IMR-90 (cell line): ENCODE results near the gene TMEM170A. TPM values are rescaled to one million over a fixed set of nuclear protein-coding genes. Genes with fewer than 3 reads are reported as not detected.
A peak's percentile ranks its signal among the peaks of the same experiment; 100 is the strongest.
"Not testable (repeated sequence)": the region's sequence is repeated elsewhere in the genome, so short reads cannot be mapped to it uniquely, and the experiment has no call there.

Experiments used
- ATAC-seq: fragments of 200-7000 bp; cut with Tn5 transposase; 2 replicates; pipeline ENCODE4 v1.9.1; 2020; ENCODE audit warnings: low read depth, mild to moderate bottlenecking, moderate library complexity
- BruUV-seq: library from RNA; stranded (reverse); fragments of 400-500 nt; replicated peaks from 2 replicates; lab custom pipeline; 2021; lab: Mats Ljungman, UMichigan
- CTCF ChIA-PET: fragments of 300-600 bp; formaldehyde crosslinking; extraction: SDS; loops from one replicate; lab custom pipeline; 2021; ENCODE audit warnings: antibody characterized with exemption; lab: Yijun Ruan, JAX
- POLR2A ChIA-PET: fragments of 300-600 bp; sonication (Branson Sonifier 250); formaldehyde crosslinking; loops from one replicate; lab custom pipeline; 2022; ENCODE audit warnings: antibody characterized with exemption; ENCODE audit not compliant: unreplicated experiment; lab: Charles Lee
- DNase-seq: peaks from one replicate; pipeline ENCODE4 v3.0.0; 2013
- H2AFZ ChIP-seq: replicated peaks from 2 replicates; pipeline ENCODE3; 2013; ENCODE audit warnings: low read length, mild to moderate bottlenecking; ENCODE audit not compliant: poor library complexity
- H2AK5ac ChIP-seq: 2 replicates; pipeline ENCODE4 v1.6.1; 2013; ENCODE audit warnings: low read depth, low read length, inconsistent platforms
- H2AK9ac ChIP-seq: replicated peaks from 2 replicates; pipeline ENCODE3; 2013; ENCODE audit warnings: mild to moderate bottlenecking, low read depth, low read length, moderate library complexity; ENCODE audit not compliant: poor library complexity
- H2BK120ac ChIP-seq: 2 replicates; pipeline ENCODE4 v1.6.1; 2013; ENCODE audit warnings: low read depth, low read length, inconsistent platforms
- H2BK15ac ChIP-seq: 3 replicates; pipeline ENCODE4 v1.6.1; 2013; ENCODE audit warnings: low read depth, low read length, inconsistent platforms
- H2BK20ac ChIP-seq: 2 replicates; pipeline ENCODE4 v1.6.1; 2013; ENCODE audit warnings: low read depth, mild to moderate bottlenecking, inconsistent platforms, low read length, moderate library complexity
- H2BK5ac ChIP-seq: 2 replicates; pipeline ENCODE4 v1.6.1; 2013; ENCODE audit warnings: mild to moderate bottlenecking, low read depth, low read length, inconsistent platforms; ENCODE audit not compliant: poor library complexity, severe bottlenecking
- H3K14ac ChIP-seq: replicated peaks from 2 replicates; pipeline ENCODE4 v1.6.1; 2013; ENCODE audit warnings: low read depth, low read length, inconsistent platforms
- H3K18ac ChIP-seq: 2 replicates; pipeline ENCODE4 v1.6.1; 2013; ENCODE audit warnings: low read depth, low read length, control low read depth
- H3K23ac ChIP-seq: 2 replicates; pipeline ENCODE4 v1.6.1; 2013; ENCODE audit warnings: low read depth, low read length, inconsistent platforms
- H3K27ac ChIP-seq: 2 replicates; pipeline ENCODE4 v1.5.1; 2013; ENCODE audit warnings: mild to moderate bottlenecking, control low read depth, low read length; ENCODE audit not compliant: insufficient read depth
- H3K27me3 ChIP-seq: 2 replicates; pipeline ENCODE4 v1.6.1; 2013; ENCODE audit warnings: low read length; ENCODE audit not compliant: control insufficient read depth, insufficient read depth
- H3K36me3 ChIP-seq: 2 replicates; pipeline ENCODE4 v1.6.1; 2013; ENCODE audit warnings: low read length, mixed read lengths; ENCODE audit not compliant: control insufficient read depth, insufficient read depth
- H3K4ac ChIP-seq: 2 replicates; pipeline ENCODE4 v1.6.1; 2013; ENCODE audit warnings: low read depth, low read length, inconsistent platforms
- H3K4me1 ChIP-seq: 2 replicates; pipeline ENCODE4 v1.6.1; 2013; ENCODE audit warnings: low read length, mixed read lengths; ENCODE audit not compliant: control insufficient read depth, insufficient read depth
- H3K4me2 ChIP-seq: 2 replicates; pipeline ENCODE4 v1.6.1; 2013; ENCODE audit warnings: low read depth, mild to moderate bottlenecking, control low read depth, low read length, moderate library complexity
- H3K4me3 ChIP-seq: 2 replicates; pipeline ENCODE4 v1.5.1; 2013; ENCODE audit warnings: low read depth, mild to moderate bottlenecking, control low read depth, low read length, moderate library complexity; ENCODE audit not compliant: insufficient read depth
- H3K56ac ChIP-seq: 2 replicates; pipeline ENCODE4 v1.6.1; 2013; ENCODE audit warnings: low read length, inconsistent platforms; ENCODE audit not compliant: insufficient read depth; ENCODE audit errors: extremely low read depth
- H3K79me1 ChIP-seq, 2 experiments: 2 replicates each; pipeline ENCODE4 v1.6.1; 2013; ENCODE audit warnings: low read length in 2 of 2, inconsistent platforms in 1 of 2, low read depth in 1 of 2
- H3K9ac ChIP-seq: 2 replicates; pipeline ENCODE4 v1.6.1; 2013; ENCODE audit warnings: low read depth, low read length, control low read depth
- H3K9me1 ChIP-seq: 2 replicates; pipeline ENCODE4 v1.6.1; 2013; ENCODE audit warnings: low read length, inconsistent platforms; ENCODE audit not compliant: insufficient read depth
- H3K9me3 ChIP-seq: 2 replicates; pipeline ENCODE4 v1.6.1; 2013; ENCODE audit warnings: low read length; ENCODE audit not compliant: control insufficient read depth, insufficient read depth
- H4K20me1 ChIP-seq: 2 replicates; pipeline ENCODE4 v1.6.1; 2013; ENCODE audit warnings: low read length, inconsistent platforms; ENCODE audit not compliant: insufficient read depth
- H4K5ac ChIP-seq: 2 replicates; pipeline ENCODE4 v1.6.1; 2013; ENCODE audit warnings: mild to moderate bottlenecking, low read depth, low read length, control low read depth
- H4K8ac ChIP-seq, 2 experiments: 2 replicates each; pipeline ENCODE4 v1.6.1; 2013; ENCODE audit warnings: low read depth in 2 of 2, low read length in 2 of 2, control low read depth in 1 of 2, inconsistent platforms in 1 of 2
- H4K91ac ChIP-seq: 2 replicates; pipeline ENCODE4 v1.6.1; 2013; ENCODE audit warnings: low read depth, low read length, inconsistent platforms; ENCODE audit not compliant: insufficient read depth
- CEBPB ChIP-seq: IDR thresholded peaks from 2 replicates; pipeline ENCODE4 v1.6.1; 2012; ENCODE audit warnings: low read depth, low read length, improper control_type of control experiment
- MXI1 ChIP-seq: IDR thresholded peaks from 2 replicates; pipeline ENCODE4 v1.6.1; 2012; ENCODE audit warnings: low read depth, mild to moderate bottlenecking, low read length, moderate library complexity, borderline replicate concordance
- WGBS, 2 experiments: methylation state at CpG; one replicate each; pipeline versions ENCODE4 v1.1.5 to v1.1.7; 2013; ENCODE audit warnings: missing lambda C conversion rate in 2 of 2; ENCODE audit not compliant: insufficient read length in 1 of 2; ENCODE audit errors: extremely low coverage in 2 of 2; 5-methylcytosine and 5-hydroxymethylcytosine counted together
- dilution Hi-C: fragments of 300-500 bp; cut with HindIII; formaldehyde crosslinking; loops from one replicate; pipeline ENCODE4 v1.14.3; 2018; ENCODE audit warnings: low sequenced_read_pairs; ENCODE audit not compliant: unreplicated experiment
- in situ Hi-C: fragments of 300-500 bp; cut with MboI; formaldehyde crosslinking; loops from 3 replicates; pipeline ENCODE4 v1.14.3; 2019; ENCODE audit warnings: low sequenced_read_pairs, inconsistent platforms, mixed read lengths
- intact Hi-C: fragments of 100-400 bp; cut with micrococcal nuclease; formaldehyde crosslinking; loops from 2 replicates; pipeline ENCODE4 v1.10.0; 2022
- polyA plus RNA-seq, 3 experiments: library from polyadenylated mRNA; depleted of rRNA; stranded (reverse); fragments of >200 nt; gene quantifications; 2 replicates each; pipeline ENCODE4 v1.2.3, GENCODE V29; 2012; ENCODE audit warnings: low replicate concordance in 1 of 3
- total RNA-seq: library from RNA; depleted of rRNA; stranded (reverse); fragments of >200 nt; gene quantifications from 2 replicates; pipeline ENCODE4 v1.2.3, GENCODE V29; 2012

TMEM170A gene
- total and polyA plus RNA-seq, 2 of the 4 experiments (the other 2 are of a cell fraction), result 7.3 to 10.9 TPM

GRCh38 chr16:75501820-75502219 is 37.3 kb upstream of the TMEM170A start:
- H2BK5ac ChIP-seq, H3K9me3 ChIP-seq, H3K23ac ChIP-seq, H3K4me1 ChIP-seq, BruUV-seq, intact Hi-C loops, H3K4ac ChIP-seq, H2BK120ac ChIP-seq, H4K8ac ChIP-seq, POLR2A ChIA-PET, H2BK20ac ChIP-seq, H3K36me3 ChIP-seq, H2AK9ac ChIP-seq, dilution Hi-C loops, H4K5ac ChIP-seq, in situ Hi-C loops, H3K14ac ChIP-seq, H3K9ac ChIP-seq, H3K27ac ChIP-seq, H3K9me1 ChIP-seq, H4K91ac ChIP-seq, H4K20me1 ChIP-seq, H2BK15ac ChIP-seq, H3K27me3 ChIP-seq, H3K79me1 ChIP-seq, H3K56ac ChIP-seq, H3K18ac ChIP-seq, H2AFZ ChIP-seq, H2AK5ac ChIP-seq, CTCF ChIA-PET, H3K4me2 ChIP-seq, H3K4me3 ChIP-seq: not testable (repeated sequence)
- peak; percentile 80 for ATAC-seq
- peak; percentile 56 for DNase-seq
- no CpG with 5 or more reads among the region's 6 CpGs for WGBS, 2 experiments
- TF ChIP-seq CEBPB, result peak; percentile 52
- TF ChIP-seq MXI1, result peak; percentile 67; the same call in 1 of the 2 replicates
